Omental fat pad (tissue), 4 donors: Measurements from ENCODE around the gene ACOT7. TPM values are rescaled to one million over a fixed set of nuclear protein-coding genes. Genes with fewer than 3 reads are reported as not detected.

Experiments used
- ATAC-seq: fragments of 150-250 bp; one replicate; pipeline ENCODE4 v1.9.1; 2016; ENCODE audit warnings: mild to moderate bottlenecking, moderate library complexity; ENCODE audit not compliant: low FRiP score
- DNase-seq: peaks from one replicate; pipeline ENCODE4 v3.0.0-alpha.2; 2019; ENCODE audit warnings: low spot score
- total RNA-seq, 4 donors: library from RNA; depleted of rRNA; stranded (reverse); fragments of >200 nt; gene quantifications; one replicate each; pipeline ENCODE4 v1.1.0, GENCODE V29; 2016
- TF ChIP-seq, protein P1 (sequence below), 3 donors: fragments of 450-650 bp; IDR thresholded peaks; one replicate each; pipeline ENCODE4 v1.5.1; 2016 to 2017; ENCODE audit warnings: antibody characterized with exemption in 3 of 3, mild to moderate bottlenecking in 3 of 3, moderate library complexity in 2 of 3

The ACOT7 gene
- total RNA-seq, 4 donors from 2014 or later: 7.4 to 16.7 (median 9.2) TPM

DNA sequence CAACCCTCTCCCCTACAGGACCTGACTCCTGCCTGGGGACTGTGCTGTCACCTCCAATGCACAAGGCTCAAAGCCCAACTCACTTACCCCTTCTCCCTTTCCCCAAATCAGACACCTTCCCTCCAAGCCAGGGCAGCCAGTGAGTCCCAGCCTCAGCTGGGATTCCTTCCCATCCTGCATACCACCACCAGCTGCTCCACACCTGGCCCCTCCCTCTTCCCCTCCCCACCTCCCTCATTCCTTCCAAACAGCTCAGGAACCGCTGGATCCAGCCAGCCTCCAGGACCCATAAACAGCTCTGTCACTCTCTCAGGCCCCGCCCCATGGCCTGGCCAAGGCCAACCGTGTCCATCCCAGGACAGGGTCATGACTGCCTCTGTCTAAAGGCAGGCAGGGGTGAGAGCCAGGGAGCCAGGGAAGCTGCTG, 41.4 kb downstream of the ACOT7 start:
- ATAC-seq (no peak), DNase-seq (no peak)
- TF ChIP-seq, protein P1, sequence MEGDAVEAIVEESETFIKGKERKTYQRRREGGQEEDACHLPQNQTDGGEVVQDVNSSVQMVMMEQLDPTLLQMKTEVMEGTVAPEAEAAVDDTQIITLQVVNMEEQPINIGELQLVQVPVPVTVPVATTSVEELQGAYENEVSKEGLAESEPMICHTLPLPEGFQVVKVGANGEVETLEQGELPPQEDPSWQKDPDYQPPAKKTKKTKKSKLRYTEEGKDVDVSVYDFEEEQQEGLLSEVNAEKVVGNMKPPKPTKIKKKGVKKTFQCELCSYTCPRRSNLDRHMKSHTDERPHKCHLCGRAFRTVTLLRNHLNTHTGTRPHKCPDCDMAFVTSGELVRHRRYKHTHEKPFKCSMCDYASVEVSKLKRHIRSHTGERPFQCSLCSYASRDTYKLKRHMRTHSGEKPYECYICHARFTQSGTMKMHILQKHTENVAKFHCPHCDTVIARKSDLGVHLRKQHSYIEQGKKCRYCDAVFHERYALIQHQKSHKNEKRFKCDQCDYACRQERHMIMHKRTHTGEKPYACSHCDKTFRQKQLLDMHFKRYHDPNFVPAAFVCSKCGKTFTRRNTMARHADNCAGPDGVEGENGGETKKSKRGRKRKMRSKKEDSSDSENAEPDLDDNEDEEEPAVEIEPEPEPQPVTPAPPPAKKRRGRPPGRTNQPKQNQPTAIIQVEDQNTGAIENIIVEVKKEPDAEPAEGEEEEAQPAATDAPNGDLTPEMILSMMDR (IDR thresholded peaks at IDR 0.05): no peak

DNA sequence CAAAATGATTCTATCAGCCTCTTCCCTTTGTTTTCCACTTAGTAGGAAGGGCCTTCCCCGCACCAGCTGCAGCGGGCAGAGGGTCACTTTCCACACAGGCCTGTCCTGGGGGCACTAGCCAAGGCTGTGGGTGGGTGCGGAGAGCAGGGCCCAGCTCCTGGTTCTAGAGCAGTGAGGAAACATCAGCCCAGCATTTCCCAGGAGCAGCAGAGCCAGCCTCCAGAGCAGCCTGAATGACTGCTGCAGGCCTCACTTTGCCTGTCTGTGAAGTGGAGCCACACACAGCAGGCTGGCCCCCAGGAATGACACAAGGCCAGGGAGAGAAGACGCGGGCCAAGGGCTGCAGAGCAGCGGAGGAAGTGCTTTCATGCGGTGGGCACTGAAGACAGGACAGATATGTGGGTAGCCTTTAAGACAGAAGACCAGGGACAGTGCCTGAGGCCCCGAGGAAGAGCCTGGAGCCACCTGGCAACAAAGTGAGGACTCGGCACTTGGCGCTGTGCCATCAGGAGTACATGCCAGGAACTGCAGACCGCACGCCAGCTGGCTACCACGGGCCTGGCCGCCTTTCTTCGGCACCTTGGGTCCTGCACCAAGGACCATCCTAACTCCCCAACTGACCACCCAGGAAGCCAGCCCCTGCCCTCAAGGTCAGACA, 42.0 kb downstream of the ACOT7 start:
- DNase-seq (no peak), ATAC-seq (no peak)
- TF ChIP-seq, protein P1 (IDR thresholded peaks at IDR 0.05): no peak

DNA sequence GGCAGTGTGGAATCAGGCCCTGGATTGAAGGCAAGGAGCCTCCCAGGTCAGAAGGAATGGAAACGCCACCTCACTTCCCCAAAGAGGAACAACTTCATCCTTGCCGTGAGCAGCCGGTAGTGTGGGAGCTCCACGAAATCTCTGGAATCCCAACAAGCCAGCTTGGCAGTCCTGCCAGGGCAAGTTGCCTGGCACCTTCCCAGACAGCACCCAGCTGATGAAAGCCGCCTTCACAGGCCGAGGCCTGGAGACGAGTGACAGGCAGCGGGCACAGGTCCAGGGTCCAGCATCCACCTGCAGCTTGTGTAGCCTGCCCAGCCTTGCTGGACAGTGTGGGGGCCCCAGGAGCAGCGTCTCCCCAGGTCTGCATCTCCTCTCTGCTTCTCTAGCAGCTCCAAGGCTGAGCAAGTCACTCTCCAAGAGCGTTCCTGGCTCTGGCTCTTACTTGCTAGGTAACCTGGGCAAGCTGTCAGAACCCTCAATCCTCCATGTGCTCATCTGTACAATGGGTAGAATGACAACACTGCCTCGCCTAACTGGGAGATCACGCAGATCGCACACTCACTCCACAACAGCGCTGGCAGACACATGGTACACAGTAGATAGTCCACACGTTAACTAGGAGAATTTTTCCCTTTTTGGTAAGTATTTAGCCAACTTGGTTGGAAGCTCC, 43.0 kb downstream of the ACOT7 start:
- DNase-seq (no peak), ATAC-seq (peak; percentile 12)

DNA sequence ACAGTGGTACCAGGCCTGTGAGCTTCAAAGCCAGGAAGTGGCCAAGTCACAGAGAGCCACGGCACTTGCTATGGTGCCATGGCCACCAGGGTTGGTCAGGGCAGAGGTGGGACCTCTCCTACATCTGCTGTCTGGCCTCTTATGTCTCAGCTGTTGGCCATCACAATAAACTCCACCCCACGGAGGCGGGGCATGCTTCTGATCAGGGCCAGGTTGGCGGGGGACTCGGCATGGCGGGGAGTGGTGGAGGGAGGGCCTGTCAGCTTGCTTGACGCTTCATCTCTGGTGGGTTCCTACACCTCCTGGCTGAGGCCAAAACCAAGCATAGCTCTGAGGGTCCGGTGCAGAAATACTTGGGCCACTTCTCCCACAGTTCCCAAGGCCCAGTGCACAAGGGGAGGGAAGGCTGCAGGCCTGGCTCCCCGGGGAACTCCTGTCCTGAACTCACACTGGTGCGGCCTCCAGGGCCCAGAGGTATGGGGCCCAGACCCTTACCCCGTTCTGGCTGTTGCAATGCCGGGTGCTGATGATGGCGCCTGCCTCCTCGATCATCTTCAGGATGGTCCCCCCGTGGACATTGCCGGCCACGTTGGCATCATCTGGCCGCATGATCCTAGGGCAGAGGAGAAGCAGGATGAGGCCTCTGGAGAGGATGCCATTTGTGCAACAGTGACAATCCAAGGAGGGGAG, 44.2 kb downstream of the ACOT7 start:
- ATAC-seq (no peak), DNase-seq (no peak)
- TF ChIP-seq, protein P1 (IDR thresholded peaks at IDR 0.05): no peak

More for the DNA sequence above, 43.0 kb downstream of the ACOT7 start:
- TF ChIP-seq, protein P1 (IDR thresholded peaks at IDR 0.05): no peak

DNA sequence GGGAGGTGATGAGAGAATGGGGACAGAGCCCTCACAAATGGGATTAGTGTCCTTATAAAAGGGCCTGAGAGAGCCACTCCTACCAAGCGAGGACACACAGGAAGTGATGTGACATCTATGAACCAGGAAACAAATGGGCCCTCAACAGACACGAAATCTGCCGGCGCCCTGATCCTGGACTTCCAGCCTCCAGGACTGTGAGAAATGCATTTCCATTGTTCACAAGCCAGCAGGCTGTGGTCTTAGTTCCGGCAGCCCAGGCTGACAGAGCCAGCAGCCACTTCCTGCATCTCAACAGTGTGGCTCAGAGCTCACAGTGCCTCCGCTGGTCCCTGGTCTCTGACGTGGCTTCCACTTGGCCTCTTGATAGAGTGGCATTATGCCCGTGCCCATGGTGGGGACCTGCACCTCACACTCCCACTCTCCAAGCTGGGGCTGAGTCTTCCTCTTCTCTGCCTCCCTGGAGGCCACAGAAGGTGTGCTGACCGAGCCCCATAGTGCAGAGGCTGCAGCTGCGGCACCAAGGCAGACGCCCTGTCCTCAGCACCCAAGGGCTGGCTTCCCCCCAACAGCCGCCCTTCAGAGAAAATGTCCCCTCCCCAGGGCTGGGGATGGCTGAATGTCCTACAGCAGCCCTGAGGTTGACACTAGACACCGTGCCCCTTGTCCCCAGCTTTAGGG, 44.9 kb downstream of the ACOT7 start:
- DNase-seq (no peak), ATAC-seq (no peak)
- TF ChIP-seq, protein P1 (IDR thresholded peaks at IDR 0.05): no peak

DNA sequence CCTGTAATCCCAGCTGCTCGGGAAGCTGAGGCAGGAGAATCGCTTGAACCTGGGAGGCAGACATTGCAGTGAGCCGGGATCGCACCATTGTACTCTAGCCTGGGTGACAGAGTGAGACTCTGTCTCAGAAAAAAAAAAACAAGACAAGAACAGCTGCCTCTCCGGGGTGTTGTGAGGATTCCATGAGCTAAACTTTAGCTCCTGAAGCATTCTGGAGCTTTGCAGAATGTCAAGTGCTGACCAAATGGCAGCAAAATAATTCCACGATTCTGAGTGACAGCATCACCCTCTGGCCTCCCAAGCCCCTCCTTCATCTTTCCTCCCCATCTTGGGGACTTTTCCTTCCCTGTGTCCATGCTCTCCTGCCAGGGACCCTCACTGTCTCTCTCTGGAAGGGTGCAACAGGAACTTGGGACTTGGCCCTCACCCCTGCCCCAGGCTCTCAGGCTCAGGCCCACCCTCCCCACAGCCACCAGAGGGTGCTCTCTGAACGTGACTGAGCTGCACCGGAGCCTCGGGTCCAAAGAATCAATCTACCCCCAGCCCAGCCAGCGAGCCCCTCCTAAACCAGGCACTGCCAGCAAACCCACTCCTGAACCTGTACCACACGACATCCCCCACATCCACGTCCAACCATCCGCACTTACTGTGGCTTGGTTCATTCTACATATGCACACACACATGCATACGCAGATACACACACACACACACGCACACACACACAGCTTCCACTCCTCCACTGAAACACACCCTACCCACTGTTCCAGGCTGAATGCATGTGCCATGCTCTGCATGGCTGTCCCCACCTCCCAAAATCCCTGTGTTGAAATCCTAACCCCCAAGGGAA, 45.7 kb downstream of the ACOT7 start:
- ATAC-seq: no peak
- TF ChIP-seq, protein P1 (IDR thresholded peaks at IDR 0.05): no peak
- DNase-seq: no peak
